ENCODE data around the gene TTC9B. TPM values are rescaled to one million over a fixed set of nuclear protein-coding genes. Genes with fewer than 3 reads are reported as not detected.
"Not testable (repeated sequence)": the region's sequence is repeated elsewhere in the genome, so short reads cannot be mapped to it uniquely, and the experiment has no call there.

TTC9B gene
- total RNA-seq, 4 donors from 2014 or later, result not detected

DNA sequence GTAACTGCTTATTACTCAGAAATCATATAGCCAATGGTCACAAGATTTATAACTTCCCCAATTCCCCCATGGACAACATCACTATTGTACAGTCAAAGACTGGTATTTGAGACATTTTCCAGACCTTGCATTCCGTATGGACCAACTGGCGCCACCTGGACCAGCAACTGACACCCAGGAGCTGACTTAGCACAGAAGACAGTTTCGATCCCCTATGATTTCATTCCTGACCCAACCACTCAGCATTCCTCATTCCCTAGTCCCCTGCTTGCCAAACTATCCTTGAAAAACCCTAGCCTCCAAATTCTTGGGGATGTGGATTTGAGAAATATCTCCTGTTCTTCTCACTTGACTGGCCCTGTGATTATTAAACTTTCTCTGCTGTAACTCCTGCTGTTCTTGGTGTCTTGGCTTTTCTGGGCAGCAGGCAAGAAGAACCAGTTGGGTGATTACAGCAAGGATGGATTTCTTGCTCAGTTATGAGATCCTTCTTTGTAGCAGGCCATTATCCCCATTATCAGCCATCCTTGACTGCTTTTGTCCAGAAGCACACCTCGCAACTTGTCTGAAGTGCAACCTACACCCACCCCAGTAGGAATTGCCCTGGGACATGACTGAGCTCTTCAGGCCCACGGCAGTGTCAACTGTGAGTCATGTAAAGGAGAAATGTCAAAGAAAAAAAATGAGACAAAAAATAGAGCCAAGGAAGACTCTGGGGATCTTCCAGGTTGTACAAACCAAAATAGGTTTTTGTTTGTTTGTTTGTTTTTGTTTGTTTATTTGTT, 40.7 kb downstream of the TTC9B start:
- no peaks in the 10 kb centered on the region for H3K36me3 ChIP-seq
- TF ChIP-seq POLR2A (IDR thresholded peaks at IDR 0.05), result no peak
- TF ChIP-seq, protein P1, sequence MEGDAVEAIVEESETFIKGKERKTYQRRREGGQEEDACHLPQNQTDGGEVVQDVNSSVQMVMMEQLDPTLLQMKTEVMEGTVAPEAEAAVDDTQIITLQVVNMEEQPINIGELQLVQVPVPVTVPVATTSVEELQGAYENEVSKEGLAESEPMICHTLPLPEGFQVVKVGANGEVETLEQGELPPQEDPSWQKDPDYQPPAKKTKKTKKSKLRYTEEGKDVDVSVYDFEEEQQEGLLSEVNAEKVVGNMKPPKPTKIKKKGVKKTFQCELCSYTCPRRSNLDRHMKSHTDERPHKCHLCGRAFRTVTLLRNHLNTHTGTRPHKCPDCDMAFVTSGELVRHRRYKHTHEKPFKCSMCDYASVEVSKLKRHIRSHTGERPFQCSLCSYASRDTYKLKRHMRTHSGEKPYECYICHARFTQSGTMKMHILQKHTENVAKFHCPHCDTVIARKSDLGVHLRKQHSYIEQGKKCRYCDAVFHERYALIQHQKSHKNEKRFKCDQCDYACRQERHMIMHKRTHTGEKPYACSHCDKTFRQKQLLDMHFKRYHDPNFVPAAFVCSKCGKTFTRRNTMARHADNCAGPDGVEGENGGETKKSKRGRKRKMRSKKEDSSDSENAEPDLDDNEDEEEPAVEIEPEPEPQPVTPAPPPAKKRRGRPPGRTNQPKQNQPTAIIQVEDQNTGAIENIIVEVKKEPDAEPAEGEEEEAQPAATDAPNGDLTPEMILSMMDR (IDR thresholded peaks at IDR 0.05 in 4 of 5, conservative IDR thresholded peaks at IDR 0.05 in 1 of 5), result no peak
- no peaks in the 10 kb centered on the region for H3K27me3 ChIP-seq
- in situ Hi-C loops (cut with MboI; ENCODE audit: low sequenced_read_pairs in 4 of 4), result no loop called here
- intact Hi-C loops (cut with DNase I; ENCODE audit: low total_unique reads), result no loop called here
- DNase-seq (no peak), ATAC-seq (no peak)
- H3K9me3 ChIP-seq, result no peaks in the 10 kb centered on the region
- no peak overlapping the region for H3K27ac ChIP-seq
- H3K4me3 ChIP-seq, result no peak overlapping the region
- no peaks in the 10 kb centered on the region for H3K4me1 ChIP-seq

DNA sequence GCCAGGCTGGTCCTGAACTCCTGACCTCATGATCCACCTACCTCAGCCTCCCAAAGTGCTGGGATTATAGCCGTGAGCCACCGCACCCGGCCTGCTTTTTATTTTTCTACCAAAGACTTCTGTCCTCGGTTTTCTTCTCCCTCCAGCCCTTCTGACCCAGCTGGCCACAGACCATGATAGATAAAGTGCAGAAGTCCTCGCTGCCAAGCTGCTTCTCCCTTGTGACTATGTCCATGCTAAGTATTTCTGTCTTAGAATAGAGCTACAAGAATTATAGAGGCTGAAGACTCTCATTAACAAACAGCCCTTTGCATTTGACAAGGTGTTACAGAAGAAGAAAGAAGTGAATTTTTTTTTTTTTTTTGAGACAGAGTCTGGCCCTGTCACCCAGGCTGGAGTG, 42.4 kb downstream of the TTC9B start:
- ATAC-seq (no peak), DNase-seq (no peak)
- Histone ChIP-seq H3K27ac (no peak overlapping the region), H3K4me3 (no peak overlapping the region), H3K4me1 (no peaks in the 10 kb centered on the region), H3K9me3 (no peaks in the 10 kb centered on the region), H3K36me3 (no peaks in the 10 kb centered on the region), H3K27me3 (no peaks in the 10 kb centered on the region)
- no peak for TF ChIP-seq POLR2A (IDR thresholded peaks at IDR 0.05)
- TF ChIP-seq, protein P1 (IDR thresholded peaks at IDR 0.05 in 4 of 5, conservative IDR thresholded peaks at IDR 0.05 in 1 of 5), result no peak
- intact Hi-C loops (cut with DNase I; ENCODE audit: low total_unique reads), result no loop called here
- in situ Hi-C loops (cut with MboI; ENCODE audit: low sequenced_read_pairs in 4 of 4), result no loop called here

DNA sequence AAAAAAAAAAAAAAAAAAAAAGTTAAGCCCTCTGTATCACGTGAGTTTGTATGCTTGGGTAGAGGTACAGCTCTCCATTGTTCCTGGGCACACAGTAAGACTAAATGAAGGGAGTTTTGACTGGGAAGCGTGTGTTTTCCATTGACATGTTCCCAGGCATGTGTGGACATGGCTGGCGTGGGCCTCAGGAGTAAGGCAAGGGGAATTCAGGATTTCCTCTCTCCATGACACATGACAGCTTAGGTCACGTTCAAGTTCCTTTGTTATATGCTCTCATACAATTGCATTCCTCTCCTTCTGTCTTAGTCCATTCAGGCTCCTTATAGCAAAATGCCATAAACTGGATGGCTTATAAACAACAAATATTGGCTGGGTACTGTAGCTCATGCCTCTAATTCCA, 44.1 kb downstream of the TTC9B start:
- intact Hi-C loops (cut with DNase I; ENCODE audit: low total_unique reads), result no loop called here
- no peaks in the 10 kb centered on the region for H3K27me3 ChIP-seq
- no peak overlapping the region for H3K4me3 ChIP-seq
- ATAC-seq (no peak), DNase-seq (no peak)
- no peaks in the 10 kb centered on the region for H3K36me3 ChIP-seq
- no peak overlapping the region for H3K27ac ChIP-seq
- H3K4me1 ChIP-seq, result no peaks in the 10 kb centered on the region
- in situ Hi-C loops (cut with MboI; ENCODE audit: low sequenced_read_pairs in 4 of 4), result no loop called here
- no peak for TF ChIP-seq POLR2A (IDR thresholded peaks at IDR 0.05)
- TF ChIP-seq, protein P1 (IDR thresholded peaks at IDR 0.05 in 4 of 5, conservative IDR thresholded peaks at IDR 0.05 in 1 of 5), result no peak
- no peaks in the 10 kb centered on the region for H3K9me3 ChIP-seq

DNA sequence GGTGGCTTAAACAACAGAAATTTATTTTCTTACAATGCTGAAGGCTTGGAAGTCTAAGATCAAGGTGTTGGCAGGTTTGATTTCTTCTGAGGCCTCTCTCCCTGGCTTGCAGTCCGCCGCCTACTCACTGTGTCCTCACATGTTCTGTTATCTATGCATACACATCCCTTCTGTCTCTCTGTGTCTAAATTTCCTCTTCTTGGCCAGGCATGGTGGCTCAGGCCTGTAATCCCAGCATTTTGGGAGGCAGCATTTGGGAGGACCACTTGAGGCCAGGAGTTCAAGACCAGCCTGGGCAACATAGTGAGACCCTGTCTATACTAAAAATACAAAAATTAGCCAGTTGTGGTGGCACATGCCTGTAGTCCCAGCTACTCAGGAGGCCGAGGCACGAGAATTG, 46.9 kb downstream of the TTC9B start:
- intact Hi-C loops (cut with DNase I; ENCODE audit: low total_unique reads); H3K4me3 ChIP-seq; H3K27ac ChIP-seq; H3K9me3 ChIP-seq; H3K36me3 ChIP-seq; H3K4me1 ChIP-seq; H3K27me3 ChIP-seq; DNase-seq; ATAC-seq; in situ Hi-C loops (cut with MboI; ENCODE audit: low sequenced_read_pairs in 4 of 4): not testable (repeated sequence)

DNA sequence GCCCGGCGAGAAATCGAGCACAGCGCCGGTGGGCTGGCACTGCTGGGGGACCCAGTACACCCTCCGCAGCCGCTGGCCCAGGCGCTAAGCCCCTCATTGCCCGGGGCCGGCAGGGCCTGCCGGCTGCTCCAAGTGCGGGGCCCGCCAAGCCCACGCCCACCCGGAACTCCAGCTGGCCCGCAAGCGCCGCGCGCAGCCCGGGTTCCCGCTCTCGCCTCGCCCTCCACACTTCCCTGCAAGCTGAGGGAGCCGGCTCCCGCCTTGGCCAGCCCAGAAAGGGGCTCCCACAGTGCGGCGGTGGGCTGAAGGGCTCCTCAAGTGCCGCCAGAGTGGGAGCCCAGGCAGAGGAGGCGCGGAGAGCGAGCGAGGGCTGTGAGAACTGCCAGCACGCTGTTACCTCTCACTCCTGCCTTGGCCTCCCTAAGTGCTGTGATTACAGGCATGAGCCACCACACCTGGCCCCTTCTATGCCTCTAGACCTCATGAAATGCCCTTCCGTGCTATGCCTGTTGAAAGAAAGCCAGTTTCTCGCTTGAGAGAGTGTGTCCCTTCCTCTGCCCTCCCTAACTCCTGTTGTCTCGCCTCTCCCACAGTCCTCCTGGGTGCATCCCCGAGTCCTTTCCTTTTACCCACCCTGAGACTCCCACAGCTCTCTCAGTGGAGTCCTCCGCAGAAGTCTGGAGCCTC, 47.7 kb downstream of the TTC9B start:
- in situ Hi-C loops (cut with MboI; ENCODE audit: low sequenced_read_pairs in 4 of 4); H3K4me3 ChIP-seq; intact Hi-C loops (cut with DNase I; ENCODE audit: low total_unique reads); ATAC-seq; H3K27ac ChIP-seq; H3K27me3 ChIP-seq; H3K4me1 ChIP-seq; H3K9me3 ChIP-seq; H3K36me3 ChIP-seq; DNase-seq: not testable (repeated sequence)

DNA sequence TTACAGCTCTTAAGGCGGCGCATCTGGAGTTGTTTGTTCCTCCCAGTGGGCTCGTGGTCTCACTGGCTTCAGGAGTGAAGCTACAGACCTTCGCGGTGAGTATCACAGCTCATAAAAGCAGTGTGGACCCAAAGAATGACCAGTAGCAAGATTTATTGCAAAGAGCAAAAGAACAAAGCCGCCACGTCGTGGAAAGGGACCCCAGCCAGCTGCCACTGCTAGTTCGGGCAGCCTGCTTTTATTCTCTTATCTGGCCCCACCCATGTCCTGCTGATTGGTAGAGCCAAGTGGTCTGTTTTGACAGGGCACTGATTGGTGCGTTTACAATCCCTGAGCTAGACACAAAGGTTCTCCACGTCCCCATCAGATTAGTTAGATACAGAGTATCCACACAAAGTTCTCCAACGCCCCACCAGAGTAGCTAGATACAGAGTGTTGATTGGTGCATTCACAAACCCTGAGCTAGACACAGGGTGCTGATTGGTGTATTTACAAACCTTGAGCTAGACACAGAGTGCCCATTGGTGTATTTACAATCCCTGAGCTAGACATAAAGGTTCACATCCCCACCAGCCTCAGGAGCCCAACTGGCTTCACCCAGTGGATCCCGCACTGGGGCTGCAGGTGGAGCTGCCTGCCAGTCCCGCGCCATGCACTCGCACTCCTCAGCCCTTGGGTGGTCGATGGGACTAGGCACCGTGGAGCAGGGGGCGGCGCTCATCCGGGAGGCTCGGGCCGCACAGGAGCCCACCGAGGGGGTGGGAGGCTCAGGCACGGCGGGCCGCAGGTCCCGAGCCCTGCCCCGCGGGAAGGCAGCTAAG, 48.5 kb downstream of the TTC9B start:
- H3K4me3 ChIP-seq; DNase-seq; H3K4me1 ChIP-seq; ATAC-seq; H3K36me3 ChIP-seq; H3K27me3 ChIP-seq; intact Hi-C loops (cut with DNase I; ENCODE audit: low total_unique reads); in situ Hi-C loops (cut with MboI; ENCODE audit: low sequenced_read_pairs in 4 of 4); H3K9me3 ChIP-seq; H3K27ac ChIP-seq: not testable (repeated sequence)

Data from gastrocnemius medialis (tissue), 4 donors.